ENCODE data around the gene MINDY3.
A peak's percentile ranks its signal among the peaks of the same experiment; 100 is the strongest.
"Not testable (repeated sequence)": the region's sequence is repeated elsewhere in the genome, so short reads cannot be mapped to it uniquely, and the experiment has no call there.

The MINDY3 gene

GRCh38 chr10:15859906-15860691 lies at the start of gene MINDY3:
Gene MINDY3 (minus strand): TSS chr10:15860507. CDS start chr10:15860299, 208 bp downstream.
- peak; percentile 92 for DNase-seq (ENCODE audit: low spot score)

- DNase-seq (ENCODE audit: low spot score) = no peak
Measured at GRCh38 chr10:15901889-15902288, 41.6 kb upstream of the MINDY3 start.

- DNase-seq (ENCODE audit: low spot score) = no peak
Measured at GRCh38 chr10:15898046-15898445, 37.7 kb upstream of the MINDY3 start.

- no peak for DNase-seq (ENCODE audit: low spot score)
Measured at GRCh38 chr10:15897287-15897686, 37.0 kb upstream of the MINDY3 start.

GRCh38 chr10:15896654-15897053 lies 36.3 kb upstream of the MINDY3 start:
- DNase-seq (ENCODE audit: low spot score) = no peak

GRCh38 chr10:15884447-15884846 lies 24.1 kb upstream of the MINDY3 start:
- no peak for DNase-seq (ENCODE audit: low spot score)

GRCh38 chr10:15881542-15881941 lies 21.2 kb upstream of the MINDY3 start:
- no peak for DNase-seq (ENCODE audit: low spot score)

GRCh38 chr10:15879663-15880062 lies 19.4 kb upstream of the MINDY3 start:
- DNase-seq (ENCODE audit: low spot score) = no peak

- peak; percentile 54 for DNase-seq (ENCODE audit: low spot score)
Measured at GRCh38 chr10:15879058-15879457, 18.8 kb upstream of the MINDY3 start.

GRCh38 chr10:15877836-15878576 lies 17.7 kb upstream of the MINDY3 start:
- DNase-seq (ENCODE audit: low spot score) = no peak

GRCh38 chr10:15876274-15876673 lies 16.0 kb upstream of the MINDY3 start:
- not testable (repeated sequence) for DNase-seq (ENCODE audit: low spot score)

GRCh38 chr10:15872645-15873044 lies 12.3 kb upstream of the MINDY3 start:
- not testable (repeated sequence) for DNase-seq (ENCODE audit: low spot score)

- no peak for DNase-seq (ENCODE audit: low spot score)
Measured at GRCh38 chr10:15871823-15872222, 11.5 kb upstream of the MINDY3 start.

- no peak for DNase-seq (ENCODE audit: low spot score)
Measured at GRCh38 chr10:15869935-15870334, 9.6 kb upstream of the MINDY3 start.

GRCh38 chr10:15868006-15868405 lies 7.7 kb upstream of the MINDY3 start:
- DNase-seq (ENCODE audit: low spot score) = no peak

- DNase-seq (ENCODE audit: low spot score) = no peak
Measured at GRCh38 chr10:15865304-15865703, 5.0 kb upstream of the MINDY3 start.

GRCh38 chr10:15864419-15864818 lies 4.1 kb upstream of the MINDY3 start:
- no peak for DNase-seq (ENCODE audit: low spot score)

GRCh38 chr10:15863733-15864132 lies 3.4 kb upstream of the MINDY3 start:
- no peak for DNase-seq (ENCODE audit: low spot score)

GRCh38 chr10:15863323-15863722 lies 3.0 kb upstream of the MINDY3 start:
- no peak for DNase-seq (ENCODE audit: low spot score)

- DNase-seq (ENCODE audit: low spot score) = no peak
Measured at GRCh38 chr10:15860692-15861201, 440 bp upstream of the MINDY3 start.

- no peak for DNase-seq (ENCODE audit: low spot score)
Measured at GRCh38 chr10:15859509-15859905, 800 bp downstream of the MINDY3 start.

- DNase-seq (ENCODE audit: low spot score) = no peak
Measured at GRCh38 chr10:15858861-15859281, 1.4 kb downstream of the MINDY3 start.

GRCh38 chr10:15857107-15857575 lies 3.2 kb downstream of the MINDY3 start:
- no peak for DNase-seq (ENCODE audit: low spot score)
